GM06990 (cell line): ENCODE data around the gene FAHD1.

Source experiments
- DNase-seq: peaks from one replicate; pipeline ENCODE4 v3.0.0-alpha.2; 2011; ENCODE audit not compliant: insufficient read length; ENCODE audit errors: extremely low read depth
- H3K27me3 ChIP-seq: replicated peaks from 2 replicates; pipeline ENCODE4 v1.6.0; 2011; ENCODE audit warnings: low read length; ENCODE audit not compliant: control insufficient read depth, insufficient read depth
- H3K36me3 ChIP-seq: 2 replicates; pipeline ENCODE4 v1.5.1; 2011; ENCODE audit warnings: low read length; ENCODE audit not compliant: control insufficient read depth, insufficient read depth
- H3K4me3 ChIP-seq: replicated peaks from 2 replicates; pipeline ENCODE4 v1.5.1; 2011; ENCODE audit warnings: low read depth, mild to moderate bottlenecking, control low read depth, low read length
- TF ChIP-seq, protein P1 (sequence below): IDR thresholded peaks from 2 replicates; pipeline ENCODE4 v1.5.1; 2011; ENCODE audit warnings: low read length, control low read depth, mild to moderate bottlenecking, inconsistent platforms; ENCODE audit not compliant: insufficient read depth, poor library complexity, severe bottlenecking

The FAHD1 gene

DNA sequence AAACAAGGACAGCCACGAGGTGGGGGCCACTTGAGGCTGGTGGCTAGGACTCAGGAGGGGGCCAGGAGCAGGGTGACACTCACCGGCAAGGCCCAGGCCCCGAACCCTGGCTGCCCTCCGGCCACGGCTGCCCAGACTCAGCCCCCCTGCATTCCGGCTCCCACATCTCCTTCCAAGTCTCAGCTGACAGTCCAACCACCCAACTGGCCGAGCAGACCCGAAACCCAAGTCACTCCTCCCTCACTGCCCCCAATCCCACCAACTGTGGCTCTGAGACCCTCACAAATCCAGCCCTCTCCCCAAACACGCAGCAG, 9.8 kb upstream of the FAHD1 start:
- DNase-seq = no peak

DNA sequence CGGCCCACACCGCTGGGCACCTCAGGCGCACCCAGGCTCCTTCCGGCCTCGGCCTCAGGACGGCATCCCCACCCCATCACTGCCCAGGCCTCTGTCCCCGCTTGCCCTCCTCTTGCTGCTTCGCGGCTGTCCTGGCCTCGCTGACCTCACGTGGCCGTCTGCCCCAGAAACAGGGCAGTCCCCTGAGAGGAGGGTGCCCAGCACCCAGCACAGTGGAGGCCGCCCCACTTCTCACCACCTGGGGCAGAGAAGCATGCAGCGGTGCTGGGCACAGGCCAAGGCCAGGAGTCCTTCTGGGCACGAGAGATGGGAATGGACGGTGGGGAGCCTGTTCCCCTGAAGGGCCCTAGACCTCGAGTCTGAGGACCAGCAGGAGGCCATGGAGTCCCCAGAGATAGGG, 9.3 kb upstream of the FAHD1 start:
- no peaks in the 10 kb centered on the region for H3K27me3 ChIP-seq
- TF ChIP-seq, protein P1, sequence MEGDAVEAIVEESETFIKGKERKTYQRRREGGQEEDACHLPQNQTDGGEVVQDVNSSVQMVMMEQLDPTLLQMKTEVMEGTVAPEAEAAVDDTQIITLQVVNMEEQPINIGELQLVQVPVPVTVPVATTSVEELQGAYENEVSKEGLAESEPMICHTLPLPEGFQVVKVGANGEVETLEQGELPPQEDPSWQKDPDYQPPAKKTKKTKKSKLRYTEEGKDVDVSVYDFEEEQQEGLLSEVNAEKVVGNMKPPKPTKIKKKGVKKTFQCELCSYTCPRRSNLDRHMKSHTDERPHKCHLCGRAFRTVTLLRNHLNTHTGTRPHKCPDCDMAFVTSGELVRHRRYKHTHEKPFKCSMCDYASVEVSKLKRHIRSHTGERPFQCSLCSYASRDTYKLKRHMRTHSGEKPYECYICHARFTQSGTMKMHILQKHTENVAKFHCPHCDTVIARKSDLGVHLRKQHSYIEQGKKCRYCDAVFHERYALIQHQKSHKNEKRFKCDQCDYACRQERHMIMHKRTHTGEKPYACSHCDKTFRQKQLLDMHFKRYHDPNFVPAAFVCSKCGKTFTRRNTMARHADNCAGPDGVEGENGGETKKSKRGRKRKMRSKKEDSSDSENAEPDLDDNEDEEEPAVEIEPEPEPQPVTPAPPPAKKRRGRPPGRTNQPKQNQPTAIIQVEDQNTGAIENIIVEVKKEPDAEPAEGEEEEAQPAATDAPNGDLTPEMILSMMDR = no peak
- peaks cover 8% of the 10 kb centered on the region for H3K36me3 ChIP-seq
- no peak overlapping the region for H3K4me3 ChIP-seq
- DNase-seq = no peak

More for the DNA sequence above, 9.8 kb upstream of the FAHD1 start:
- Histone ChIP-seq H3K36me3 (peaks cover 6% of the 10 kb centered on the region), H3K27me3 (no peaks in the 10 kb centered on the region), H3K4me3 (no peak overlapping the region)
- TF ChIP-seq, protein P1 = no peak

DNA sequence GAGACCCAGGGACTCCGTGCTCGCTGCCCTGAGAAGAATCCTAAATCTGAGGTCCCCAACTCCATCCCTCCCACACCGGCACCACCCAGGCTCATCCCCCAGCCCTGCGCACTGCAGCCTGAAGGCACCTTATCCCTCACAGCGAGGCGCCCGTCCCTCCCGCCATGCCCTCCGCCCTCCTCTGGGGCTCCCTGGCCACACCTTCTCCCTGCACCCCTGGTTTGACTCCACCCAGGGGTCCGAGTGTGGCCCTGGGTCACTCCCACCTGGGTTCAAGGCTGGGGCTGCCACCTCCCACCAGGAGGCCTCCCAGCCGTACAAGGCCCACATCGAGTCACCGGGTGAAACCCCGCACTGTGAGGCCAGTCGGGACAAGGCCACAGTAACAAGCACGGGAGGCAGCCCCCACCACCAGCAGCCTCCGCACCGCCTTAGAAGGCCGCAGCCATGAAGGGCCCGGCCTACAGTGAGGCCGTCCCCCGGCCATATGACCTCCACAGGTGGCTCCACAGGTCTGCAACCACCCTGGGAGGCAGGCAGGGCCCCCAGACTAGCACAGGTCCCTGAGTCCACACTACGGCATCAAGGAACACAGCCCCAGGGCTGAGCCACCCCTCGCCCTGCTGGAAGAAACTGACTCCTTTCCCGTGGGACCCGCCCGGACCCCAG, 8.7 kb upstream of the FAHD1 start:
- Histone ChIP-seq H3K4me3 (no peak overlapping the region), H3K36me3 (peaks cover 8% of the 10 kb centered on the region), H3K27me3 (no peaks in the 10 kb centered on the region)
- no peak for DNase-seq
- TF ChIP-seq, protein P1 = no peak

DNA sequence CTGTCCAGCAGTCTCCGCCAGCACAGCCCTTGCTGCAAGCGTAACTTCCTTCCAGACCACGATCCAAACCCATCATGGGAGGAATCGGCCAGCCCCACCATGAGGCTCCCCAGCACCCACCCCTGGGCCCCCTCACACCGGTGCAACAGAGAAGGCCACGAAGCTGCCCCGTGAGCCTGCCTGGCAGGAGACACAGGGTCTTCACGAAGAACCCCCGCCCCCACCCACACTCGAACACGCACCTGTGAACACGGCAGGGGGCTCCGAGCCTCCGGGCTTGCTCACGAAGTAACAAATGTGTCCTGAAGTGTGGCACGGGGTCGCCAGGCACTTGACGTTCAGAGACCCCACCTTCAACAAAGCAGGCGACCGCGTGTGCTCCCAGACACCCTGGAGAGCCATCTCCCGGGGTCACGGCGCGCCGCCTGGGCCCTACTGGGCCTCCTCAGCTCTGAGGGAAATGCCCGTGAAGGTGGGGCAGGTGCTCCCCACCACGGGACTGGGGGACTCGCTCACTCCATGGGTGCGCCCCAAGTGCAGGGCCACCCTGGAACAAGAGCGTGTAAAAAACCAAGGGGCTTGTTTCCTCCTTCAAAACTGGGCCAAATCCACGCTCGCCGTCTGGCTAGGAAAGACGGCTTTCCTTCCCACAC, 8.0 kb upstream of the FAHD1 start:
- Histone ChIP-seq H3K4me3 (no peak overlapping the region), H3K27me3 (no peaks in the 10 kb centered on the region), H3K36me3 (peaks cover 8% of the 10 kb centered on the region)
- no peak for DNase-seq
- TF ChIP-seq, protein P1 = no peak

DNA sequence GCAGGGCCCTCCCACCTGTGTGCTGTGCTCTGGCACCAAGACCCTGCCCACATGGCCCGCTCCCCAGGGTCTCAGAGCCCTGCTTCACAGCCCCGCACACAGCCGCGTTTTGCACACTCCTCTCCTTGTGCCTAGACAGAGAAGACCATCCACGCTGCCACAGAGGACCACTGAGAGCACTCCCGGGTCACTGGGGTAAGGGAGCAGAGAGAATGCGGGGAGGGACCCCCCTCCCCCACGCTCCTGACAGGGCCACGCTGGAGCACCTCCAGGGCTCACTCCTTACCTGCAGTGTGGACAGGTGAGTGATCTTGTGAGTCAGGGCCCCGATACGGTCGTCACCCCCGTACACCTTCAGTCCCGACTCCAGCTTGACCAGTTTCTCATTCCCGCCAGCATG, 7.4 kb upstream of the FAHD1 start:
- Histone ChIP-seq H3K36me3 (peaks cover 8% of the 10 kb centered on the region), H3K27me3 (no peaks in the 10 kb centered on the region), H3K4me3 (no peak overlapping the region)
- no peak for DNase-seq
- TF ChIP-seq, protein P1 = no peak
